WTC11 (cell line): ENCODE measurements around the gene SNX10. TPM values are rescaled to one million over a fixed set of nuclear protein-coding genes. Genes with fewer than 3 reads are reported as not detected.

Source experiments
- ATAC-seq: fragments of 200-7000 bp; cut with Tn5 transposase; 2 replicates; pipeline ENCODE4 v1.10.0; 2021; ENCODE audit warnings: mild to moderate bottlenecking, moderate library complexity
- CTCF ChIA-PET: fragments of 300-600 bp; sonication (Branson Sonifier 250); formaldehyde crosslinking; loops from one replicate; lab custom pipeline; 2021; ENCODE audit warnings: antibody characterized with exemption; lab: Charles Lee
- POLR2A ChIA-PET: fragments of 350-600 bp; sonication (Branson Sonifier 250); formaldehyde crosslinking; loops from one replicate; lab custom pipeline; 2021; ENCODE audit warnings: antibody characterized with exemption; lab: Charles Lee
- DNase-seq: peaks from one replicate; pipeline ENCODE4 v3.0.0; 2021; ENCODE audit warnings: low spot score
- H3K27ac Mint-ChIP-seq: 2 replicates; pipeline ENCODE4 v1.8.0; 2021; ENCODE audit warnings: mixed read lengths
- H3K27me3 Mint-ChIP-seq: 2 replicates; pipeline ENCODE4 v1.8.0; 2021; ENCODE audit warnings: low read depth, mild to moderate bottlenecking, moderate library complexity, mixed read lengths
- H3K36me3 Mint-ChIP-seq: 2 replicates; pipeline ENCODE4 v1.8.0; 2021; ENCODE audit warnings: mixed read lengths
- H3K4me1 Mint-ChIP-seq: 2 replicates; pipeline ENCODE4 v1.8.0; 2022; ENCODE audit warnings: mixed read lengths
- H3K4me3 Mint-ChIP-seq: 2 replicates; pipeline ENCODE4 v1.8.0; 2021; ENCODE audit warnings: mild to moderate bottlenecking, moderate library complexity, mixed read lengths
- H3K9me3 Mint-ChIP-seq: 2 replicates; pipeline ENCODE4 v1.8.0; 2021; ENCODE audit warnings: mixed read lengths
- ATF6 ChIP-seq: sonication (generic); formaldehyde crosslinking; IDR thresholded peaks from 2 replicates; pipeline ENCODE4 v1.8.1; 2023; ENCODE audit warnings: mild to moderate bottlenecking, missing genetic modification reagents
- CREM ChIP-seq: sonication (generic); formaldehyde crosslinking; IDR thresholded peaks from 2 replicates; pipeline ENCODE4 v1.8.1; 2022; ENCODE audit warnings: mild to moderate bottlenecking, missing genetic modification reagents, moderate library complexity
- E2F5 ChIP-seq: sonication (generic); formaldehyde crosslinking; IDR thresholded peaks from 2 replicates; pipeline ENCODE4 v1.8.1; 2022; ENCODE audit warnings: mild to moderate bottlenecking, moderate library complexity, missing genetic modification reagents
- FOXP4 ChIP-seq: sonication (generic); formaldehyde crosslinking; IDR thresholded peaks from 2 replicates; pipeline ENCODE4 v1.8.0; 2022; ENCODE audit warnings: mild to moderate bottlenecking, missing genetic modification reagents
- HMGXB4 ChIP-seq: sonication (generic); formaldehyde crosslinking; IDR thresholded peaks from 2 replicates; pipeline ENCODE4 v1.8.1; 2023; ENCODE audit warnings: mild to moderate bottlenecking, moderate library complexity, missing genetic modification reagents
- JAZF1 ChIP-seq: fragments of 250-450 bp; sonication (Bioruptor Pico); IDR thresholded peaks from 2 replicates; pipeline ENCODE4 v1.9.0; 2021; ENCODE audit warnings: moderate library complexity, mild to moderate bottlenecking, inconsistent platforms
- MYBL2 ChIP-seq: sonication (generic); formaldehyde crosslinking; IDR thresholded peaks from 2 replicates; pipeline ENCODE4 v1.8.1; 2023; ENCODE audit warnings: mild to moderate bottlenecking, moderate library complexity, missing genetic modification reagents
- NFE2L1 ChIP-seq: sonication (generic); formaldehyde crosslinking; IDR thresholded peaks from 2 replicates; pipeline ENCODE4 v1.8.1; 2023; ENCODE audit warnings: missing genetic modification reagents
- NR3C1 ChIP-seq: sonication (generic); formaldehyde crosslinking; conservative IDR thresholded peaks from 2 replicates; pipeline ENCODE4 v1.8.1; 2023; ENCODE audit warnings: low read depth, mild to moderate bottlenecking, missing genetic modification reagents
- OVOL2 ChIP-seq: fragments of 250-450 bp; sonication (Bioruptor Pico); IDR thresholded peaks from 2 replicates; pipeline ENCODE4 v1.9.0; 2021; ENCODE audit warnings: mild to moderate bottlenecking, borderline replicate concordance
- TEAD4 ChIP-seq: sonication (generic); formaldehyde crosslinking; IDR thresholded peaks from 2 replicates; pipeline ENCODE4 v1.8.0; 2022; ENCODE audit warnings: mild to moderate bottlenecking, missing genetic modification reagents
- ZNF512 ChIP-seq: sonication (generic); formaldehyde crosslinking; IDR thresholded peaks from 2 replicates; pipeline ENCODE4 v1.8.1; 2022; ENCODE audit warnings: missing genetic modification reagents, borderline replicate concordance
- ZNF671 ChIP-seq: fragments of 250-450 bp; sonication (Bioruptor Pico); IDR thresholded peaks from 2 replicates; pipeline ENCODE4 v1.8.0; 2021; ENCODE audit warnings: mild to moderate bottlenecking
- ZSCAN18 ChIP-seq: fragments of 250-450 bp; sonication (Bioruptor Pico); IDR thresholded peaks from 2 replicates; pipeline ENCODE4 v2.1.2; 2022; ENCODE audit warnings: mild to moderate bottlenecking, moderate library complexity
- total RNA-seq: library from RNA; stranded (reverse); gene quantifications from 3 replicates; pipeline ENCODE4 v1.2.3, GENCODE V29; 2021

The SNX10 gene
- total RNA-seq, 1 experiment from 2014 or later: 10.8 TPM

- peaks cover 25% of the 10 kb centered on the region for H3K27me3 Mint-ChIP-seq
- peaks cover 4% of the 10 kb centered on the region; the same call in 1 of the 2 replicates for H3K9me3 Mint-ChIP-seq
- no peak overlapping the region for H3K27ac Mint-ChIP-seq
- H3K4me1 Mint-ChIP-seq: peaks cover 32% of the 10 kb centered on the region
- H3K36me3 Mint-ChIP-seq: no peaks in the 10 kb centered on the region
- ATAC-seq: no peak
- DNase-seq: no peak
- H3K4me3 Mint-ChIP-seq: no peak overlapping the region
- CTCF ChIA-PET: interaction anchor here (0.9 kb wide), 1 partner anchor 41 kb away, joined by 3 read pairs; no protein-coding TSS in a partner anchor
- POLR2A ChIA-PET: no interaction called here
- TF ChIP-seq FOXP4 (no peak), ZSCAN18 (no peak), HMGXB4 (no peak), MYBL2 (CRISPR knock-in tag) (no peak), OVOL2 (no peak), JAZF1 (no peak), CREM (CRISPR knock-in tag) (no peak), NFE2L1 (no peak), ATF6 (no peak), E2F5 (no peak), TEAD4 (no peak)
Observed at GRCh38 chr7:26417911-26418413, 126.3 kb downstream of the SNX10 start.

GRCh38 chr7:26419198-26419597 is 127.5 kb downstream of the SNX10 start:
- TF ChIP-seq NR3C1 (CRISPR knock-in tag): no peak
- no peak for TF ChIP-seq MYBL2 (CRISPR knock-in tag)
- TF ChIP-seq ZNF671: no peak
- TF ChIP-seq ZNF512 (CRISPR knock-in tag): no peak
- H3K4me1 Mint-ChIP-seq: peaks cover 36% of the 10 kb centered on the region
- peaks cover 17% of the 10 kb centered on the region for H3K27me3 Mint-ChIP-seq

More at GRCh38 chr7:26419198-26419597, 127.5 kb downstream of the SNX10 start:
- no peak overlapping the region for H3K4me3 Mint-ChIP-seq
- CTCF ChIA-PET: no interaction called here
- no peak for DNase-seq
- no peak for ATAC-seq
- peaks cover 4% of the 10 kb centered on the region for H3K9me3 Mint-ChIP-seq
- no peaks in the 10 kb centered on the region for H3K36me3 Mint-ChIP-seq
- POLR2A ChIA-PET: no interaction called here
- no peak overlapping the region for H3K27ac Mint-ChIP-seq
